Activated gamma-delta T cell treated with Interleukin-2 at 50 U/mL for 16 hours (primary cell): ENCODE data around the gene UAP1.

Experiments used
- DNase-seq: peaks from one replicate; pipeline ENCODE4 v3.0.0-alpha.2; 2020

UAP1 gene

DNA sequence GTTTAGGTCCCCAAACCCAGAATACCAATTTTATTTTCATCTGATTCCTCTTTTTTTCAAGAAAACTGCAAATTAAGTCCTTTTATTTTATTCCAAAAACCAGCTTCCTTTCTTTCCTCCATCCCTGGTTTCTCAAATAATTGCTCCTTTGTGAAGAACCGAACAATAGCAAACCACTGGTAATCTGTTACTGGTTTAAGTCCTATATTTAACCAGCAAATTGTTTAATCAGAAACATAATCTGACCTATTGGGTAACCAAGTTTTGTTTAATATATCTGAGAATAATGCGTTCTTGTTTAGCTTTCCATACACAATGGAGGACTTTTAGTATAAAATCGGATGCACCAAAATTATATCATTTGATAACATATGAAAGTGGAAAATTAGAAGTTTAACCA is 57.6 kb downstream of the UAP1 start:
- DNase-seq: no peak

DNA sequence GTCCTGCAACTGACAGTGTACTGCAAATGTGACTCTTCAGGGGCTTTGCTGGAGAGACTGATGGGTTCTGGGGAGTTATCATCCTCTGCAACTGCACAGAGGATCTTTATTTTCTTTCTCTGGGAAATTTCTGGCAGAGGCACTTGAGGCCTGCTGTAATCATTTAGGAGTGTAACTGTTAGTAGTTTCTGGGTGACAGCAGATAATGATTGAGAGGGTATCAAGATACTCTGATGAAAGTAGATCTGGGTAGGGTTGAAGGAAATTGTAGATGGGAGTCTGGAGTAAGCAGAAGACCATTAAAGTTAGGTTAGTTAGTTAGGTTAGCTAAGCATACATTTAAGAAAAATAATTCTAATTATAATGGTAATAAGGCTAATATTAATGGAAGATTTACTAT is 59.7 kb downstream of the UAP1 start:
- no peak for DNase-seq

DNA sequence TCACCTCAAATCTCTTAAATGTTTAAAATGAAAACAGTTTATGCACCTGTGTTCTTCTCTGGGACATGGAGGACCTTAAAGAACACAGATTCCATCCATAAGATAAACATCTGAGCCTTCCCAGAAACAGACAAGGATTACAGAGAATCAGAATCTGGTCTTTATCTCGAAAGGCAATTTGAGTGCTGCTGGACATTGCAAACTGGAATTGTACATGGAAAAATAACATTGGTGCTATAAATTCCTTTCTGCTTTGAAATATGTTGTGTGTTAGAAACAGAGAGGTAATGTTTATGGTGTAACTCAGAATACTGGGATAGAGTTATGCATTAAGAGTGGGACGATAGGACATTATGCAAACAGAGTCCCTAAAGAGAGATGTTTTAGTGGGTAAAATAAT is 64.2 kb downstream of the UAP1 start:
- no peak for DNase-seq

DNA sequence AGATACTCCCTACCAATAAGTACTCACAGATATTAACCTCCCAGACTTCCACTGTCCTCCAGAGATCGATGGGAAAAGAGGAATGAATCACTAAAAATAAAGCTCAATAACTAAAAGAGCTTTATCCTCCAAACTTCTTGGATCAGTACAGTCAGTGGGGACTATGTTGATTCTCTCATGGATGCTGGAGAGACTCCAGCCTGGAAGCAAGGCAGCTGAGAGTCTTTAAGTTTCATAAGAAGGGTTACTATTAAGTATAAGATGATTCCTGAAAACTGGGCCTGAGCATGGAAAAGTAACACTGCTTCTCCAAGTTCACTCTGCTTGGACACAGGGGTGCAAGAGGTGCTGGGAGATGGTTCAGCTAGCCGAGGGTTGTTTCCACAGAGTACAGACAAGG is 64.6 kb downstream of the UAP1 start:
- DNase-seq: no peak

DNA sequence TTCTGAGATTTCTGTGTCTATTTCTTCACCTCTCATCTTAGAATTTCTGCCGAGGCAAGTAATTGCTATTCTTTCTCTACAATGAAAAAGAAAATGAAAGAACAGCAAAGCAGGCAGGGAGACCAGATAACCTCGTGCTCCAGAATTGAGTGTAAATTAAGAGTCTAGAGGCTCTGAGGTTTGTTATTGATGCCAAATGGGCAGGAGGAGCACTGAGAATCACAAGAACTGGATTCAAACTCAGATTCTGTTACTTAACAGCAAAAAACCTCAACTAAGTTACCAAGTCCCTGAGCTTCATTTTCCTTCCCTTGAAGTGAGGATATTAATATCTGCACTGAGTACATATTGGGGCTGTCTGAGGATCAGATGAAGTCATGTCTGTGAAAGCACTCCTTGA is 65.2 kb downstream of the UAP1 start:
- no peak for DNase-seq

DNA sequence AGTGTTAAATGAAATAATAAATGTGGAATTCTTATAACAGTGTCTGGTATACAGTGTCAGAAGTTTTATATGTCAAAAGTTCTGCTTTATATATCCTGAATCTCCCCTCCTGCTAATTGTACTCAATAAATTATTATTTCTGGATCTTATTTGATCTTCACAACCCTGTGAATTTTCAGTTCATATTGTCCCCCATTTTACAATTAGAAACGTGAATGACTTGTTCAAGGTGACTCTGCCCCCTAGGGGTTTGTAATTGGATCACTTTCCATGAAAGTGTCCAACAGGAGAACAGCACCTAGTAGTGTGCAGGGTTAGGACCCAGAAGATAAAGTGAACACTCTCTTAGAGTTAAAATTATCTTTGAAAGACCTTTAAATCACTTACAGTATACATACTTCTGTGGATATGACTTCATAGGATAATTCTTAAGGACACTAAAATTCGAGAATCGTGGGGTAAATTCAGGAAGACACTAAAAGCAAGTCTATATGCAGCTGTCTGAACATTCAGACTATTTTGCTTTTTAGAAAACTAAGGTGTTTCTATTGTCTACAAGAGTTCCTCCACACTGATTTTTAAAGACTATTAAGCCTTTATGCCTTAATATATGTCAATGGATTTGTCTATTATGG is 66.3 kb downstream of the UAP1 start:
- DNase-seq: no peak

DNA sequence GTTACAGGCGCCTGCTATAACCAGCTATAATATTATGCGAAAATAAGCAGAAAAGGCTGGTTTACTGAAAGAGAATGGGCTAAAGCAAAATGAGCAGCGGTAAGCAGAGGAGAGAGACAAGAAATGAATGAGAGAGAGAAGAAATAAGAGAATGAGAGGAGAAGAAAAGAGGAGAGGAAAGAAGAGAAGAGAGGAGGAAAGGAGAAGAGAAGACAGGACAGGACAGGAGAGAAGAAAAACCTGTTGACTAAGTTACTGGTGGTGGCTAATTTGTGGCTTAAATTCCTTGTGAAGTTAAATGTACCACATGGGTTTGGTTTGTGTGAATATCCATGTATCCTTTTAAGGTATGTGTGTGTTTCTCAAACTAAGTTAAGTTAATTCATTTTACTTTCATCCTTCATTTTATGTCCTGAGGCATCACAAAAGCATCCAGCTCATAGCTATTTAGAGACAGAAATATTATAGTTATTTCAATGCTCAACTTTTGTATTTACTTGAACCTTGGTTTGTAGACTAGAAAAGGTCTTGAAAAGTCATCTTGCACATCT is 67.6 kb downstream of the UAP1 start:
- DNase-seq: no peak

DNA sequence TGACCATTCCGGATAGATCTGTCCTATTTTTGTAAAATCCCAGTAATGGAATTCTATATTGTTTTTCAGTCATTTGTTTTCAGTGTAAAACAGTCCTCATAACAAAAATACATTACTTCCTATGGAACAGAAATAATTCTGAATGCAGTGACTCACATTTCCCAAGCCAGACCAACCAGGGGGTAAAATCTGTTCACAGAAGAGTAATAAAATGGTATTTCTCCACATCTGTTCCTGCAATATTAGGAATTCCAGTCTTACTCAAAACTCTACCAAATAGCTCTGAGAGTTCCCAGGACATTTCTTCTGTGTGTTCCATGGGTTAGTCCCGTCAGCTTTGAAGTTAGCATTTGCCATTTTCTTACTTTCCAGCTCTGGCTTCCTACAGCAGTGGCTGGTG is 68.1 kb downstream of the UAP1 start:
- no peak for DNase-seq

DNA sequence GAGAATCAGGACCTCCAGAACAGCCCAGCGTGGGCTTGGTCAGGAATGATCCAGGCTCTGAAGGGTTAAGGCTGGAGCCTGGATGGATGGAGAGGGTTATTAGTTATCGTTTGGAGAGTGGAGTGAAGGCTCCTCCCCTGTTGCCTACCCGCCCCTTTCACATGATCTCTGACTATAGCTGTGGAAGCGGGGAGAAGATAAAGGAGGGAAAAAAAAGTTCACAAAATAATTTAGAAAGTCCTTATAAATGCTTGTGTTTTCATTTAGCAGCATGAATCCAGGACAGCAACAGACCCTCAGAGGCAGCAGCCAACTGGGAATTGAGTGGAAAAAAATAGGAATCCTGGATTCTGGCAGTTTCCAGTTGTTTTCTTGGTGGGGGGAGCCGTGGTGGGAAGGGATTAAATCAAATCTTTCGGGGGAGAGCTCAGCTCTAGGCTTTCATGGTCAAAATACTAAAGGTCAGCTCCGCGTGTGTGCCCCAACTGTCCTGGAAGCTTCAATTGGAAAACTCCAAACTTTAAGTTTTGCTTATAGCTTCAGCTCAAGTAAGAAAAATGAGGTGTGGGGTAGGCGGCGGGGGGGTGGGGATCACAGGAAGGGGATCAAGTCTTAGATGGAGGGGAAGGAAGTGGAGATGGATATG is 70.1 kb downstream of the UAP1 start:
- DNase-seq: no peak

DNA sequence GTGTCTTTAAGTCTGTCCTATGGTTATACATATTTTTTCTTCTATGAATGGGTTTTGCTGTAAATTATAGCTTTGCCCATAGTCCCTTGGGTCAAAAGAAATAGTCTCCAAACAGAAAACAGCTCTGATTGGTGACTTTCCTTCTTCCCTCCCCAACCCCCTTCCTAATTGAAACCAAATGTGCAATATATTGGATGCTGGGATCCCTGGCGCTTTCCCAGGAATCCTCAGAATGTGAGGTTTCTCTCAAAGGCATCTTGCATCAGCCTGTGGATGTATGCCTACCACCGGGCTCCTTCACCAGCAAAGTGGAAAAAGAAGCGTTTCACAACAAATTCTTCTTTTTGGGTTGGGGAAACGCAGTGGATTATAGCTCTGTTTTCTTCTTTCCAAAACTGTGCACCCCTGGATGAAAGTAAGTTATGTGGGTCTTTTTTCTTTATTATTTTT is 70.7 kb downstream of the UAP1 start, which contains the start of gene DDR2:
TSS of gene DDR2 (plus strand) at position 248 of the 450 bp plus-strand sequence. CDS start 86,600 bp downstream, outside the sequence.
- no peak for DNase-seq

DNA sequence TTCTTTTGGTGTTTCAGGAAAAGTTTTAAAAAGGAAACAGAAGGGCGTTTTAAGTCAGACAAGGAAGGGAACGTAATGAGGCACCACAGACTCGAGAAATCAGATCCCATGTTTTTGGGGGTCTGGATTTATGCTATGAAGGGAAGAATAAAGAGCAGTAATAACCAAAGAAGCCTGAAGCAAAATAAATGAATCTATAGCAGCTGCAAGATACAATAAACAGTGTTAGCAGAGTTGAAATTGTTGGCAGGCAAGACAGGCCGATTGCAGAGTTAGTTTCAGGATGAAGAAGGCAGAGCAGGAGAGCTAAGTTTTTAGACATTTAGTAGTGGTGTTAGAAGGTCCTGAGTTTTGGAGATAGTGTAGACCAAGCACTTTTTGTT is 71.2 kb downstream of the UAP1 start:
- DNase-seq: no peak

DNA sequence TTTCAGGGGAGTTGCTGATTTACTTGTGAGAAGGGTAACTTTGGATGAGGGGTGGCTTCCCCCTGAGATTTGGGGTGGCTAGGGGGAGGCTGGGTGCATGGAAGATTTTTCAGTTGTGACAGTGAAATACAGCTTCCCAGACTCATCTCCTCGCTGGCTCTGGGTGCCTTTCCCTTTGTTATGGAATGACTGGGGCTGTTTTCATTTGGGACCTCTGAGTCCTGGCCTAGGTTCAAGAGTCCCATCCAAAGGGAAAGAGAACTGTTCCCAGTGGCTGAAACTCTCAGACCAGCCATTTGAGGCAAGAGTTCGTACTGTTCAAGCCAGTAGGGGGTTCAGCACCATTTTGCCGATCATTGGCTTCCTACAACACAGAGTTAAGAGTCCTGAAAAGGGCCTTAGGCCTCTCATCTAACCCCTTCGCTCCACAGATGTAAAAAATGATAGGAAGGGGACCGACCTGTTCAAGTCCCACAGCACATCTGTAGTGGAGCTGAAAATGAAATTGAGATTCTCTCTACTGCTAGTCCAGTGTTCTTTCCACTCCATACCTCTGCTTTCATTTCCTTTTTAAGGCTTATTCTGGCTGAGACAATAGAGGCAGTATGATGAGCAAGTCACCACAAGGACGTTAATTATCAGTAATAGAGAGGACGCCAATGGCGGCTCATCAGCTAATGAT is 71.7 kb downstream of the UAP1 start:
- no peak for DNase-seq

DNA sequence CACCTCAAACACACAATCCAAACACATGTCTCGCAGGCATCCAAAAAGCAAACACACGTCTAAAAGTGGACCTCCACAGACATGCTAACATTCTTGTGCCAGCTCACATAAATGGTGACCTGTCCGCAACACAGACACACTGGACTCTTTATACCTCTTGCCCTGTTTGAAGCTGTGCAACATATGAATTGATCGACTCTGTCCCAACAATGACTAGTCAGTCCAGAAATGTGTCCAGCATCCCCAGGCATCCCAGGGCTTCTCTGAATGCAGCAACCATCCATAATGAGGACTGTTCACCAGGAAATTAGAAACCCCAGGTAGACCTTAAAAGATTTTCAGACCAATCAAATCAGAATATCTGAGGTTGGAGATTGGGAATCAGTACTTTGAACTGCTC is 73.9 kb downstream of the UAP1 start:
- no peak for DNase-seq

DNA sequence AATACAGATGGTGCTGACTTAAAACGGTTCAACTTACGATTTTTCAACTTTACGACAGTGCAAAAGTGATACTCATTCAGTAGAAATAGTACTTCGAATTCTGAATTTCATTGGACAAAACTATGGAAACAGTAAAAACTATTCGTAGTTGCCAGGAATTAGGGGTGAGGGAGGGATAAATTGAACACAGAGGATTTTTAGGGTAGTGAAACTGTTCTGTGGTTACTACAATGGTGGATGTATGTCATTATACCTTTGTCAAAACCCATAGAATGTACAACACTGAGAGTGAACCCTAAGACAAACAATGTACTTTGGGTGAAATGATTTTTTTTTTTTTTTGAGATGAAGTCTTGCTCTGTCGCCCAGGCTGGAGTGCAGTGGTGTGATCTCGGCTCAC is 78.2 kb downstream of the UAP1 start:
- no peak for DNase-seq

DNA sequence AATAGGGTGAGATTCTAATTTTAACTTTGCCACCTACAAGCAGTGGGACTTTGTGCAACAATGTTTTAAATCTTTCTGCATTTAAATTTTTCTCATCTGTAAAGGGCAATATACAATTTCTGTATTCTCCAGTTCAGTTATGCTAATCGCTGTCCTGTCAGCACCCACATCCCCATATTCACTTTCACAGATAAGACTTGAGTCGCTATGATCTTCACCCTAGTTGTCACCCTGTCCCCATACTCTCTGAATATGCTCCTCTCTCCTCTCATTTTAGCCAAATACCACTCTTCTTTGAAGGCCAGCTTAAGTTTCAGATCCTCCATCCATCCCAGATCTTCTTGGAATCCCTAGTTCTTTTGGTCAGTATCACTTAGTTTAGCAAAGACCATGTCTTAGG is 79.6 kb downstream of the UAP1 start:
- DNase-seq: no peak

DNA sequence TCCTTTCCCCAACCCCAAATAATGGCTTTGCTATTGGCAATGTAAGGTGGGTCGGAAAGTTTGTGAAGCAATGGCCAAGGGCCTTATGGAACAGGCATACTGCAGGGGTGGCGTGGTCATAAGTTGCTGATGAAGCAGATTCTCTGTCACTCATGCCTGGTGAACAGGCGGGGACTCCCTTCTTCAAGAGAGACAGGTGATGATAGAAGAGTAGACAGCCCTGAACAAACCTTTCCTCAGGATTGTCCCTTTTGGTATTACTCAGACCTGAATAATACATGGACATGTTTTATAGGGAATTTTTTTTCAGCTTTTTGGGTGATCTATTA is 83.4 kb downstream of the UAP1 start:
- no peak for DNase-seq

DNA sequence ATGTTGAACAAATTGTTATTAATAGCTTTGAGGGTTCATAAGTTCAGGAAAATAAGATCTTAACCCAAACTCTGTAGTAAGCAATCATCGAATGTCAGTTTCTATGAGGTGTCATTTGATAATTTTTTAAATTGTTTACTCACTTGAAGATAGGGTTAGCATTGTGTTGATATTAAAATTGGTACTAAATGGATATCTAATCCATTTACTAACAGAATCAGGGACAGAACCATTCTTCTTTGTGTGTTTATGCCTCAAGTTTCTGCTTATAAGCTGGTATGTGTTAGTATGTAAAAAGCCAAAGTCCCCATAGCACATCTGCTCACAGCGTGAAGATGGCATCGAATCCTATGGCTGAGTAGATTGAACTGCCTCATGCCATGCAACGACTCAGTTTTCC is 84.1 kb downstream of the UAP1 start:
- DNase-seq: no peak

DNA sequence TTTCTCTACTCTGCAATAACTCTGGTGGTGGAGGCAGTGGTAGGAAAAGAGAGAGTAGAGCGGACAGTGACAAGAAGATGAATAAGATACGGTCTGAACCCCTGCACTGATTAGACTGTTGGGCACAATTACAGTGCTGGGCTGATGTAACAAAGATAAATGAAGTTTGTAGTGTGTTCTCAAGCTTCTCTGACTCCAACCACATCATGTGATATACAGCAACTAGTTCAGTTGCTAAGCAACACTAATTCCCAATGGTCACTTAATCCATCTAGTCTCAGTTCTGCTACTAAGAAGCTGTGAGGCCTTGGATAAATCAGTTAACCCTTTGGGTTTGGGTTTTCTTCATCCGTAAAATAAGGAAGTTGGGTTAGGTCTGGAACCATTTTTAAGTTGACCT is 88.1 kb downstream of the UAP1 start:
- no peak for DNase-seq
